OCI-LY3 (cell line): Measurements from ENCODE around the gene MCF2.
"Not testable (repeated sequence)": the region's sequence is repeated elsewhere in the genome, so short reads cannot be mapped to it uniquely, and the experiment has no call there.

ENCODE experiments used
- H2AFZ ChIP-seq: fragments of 200-600, 300-600 bp; shearing (Covaris generic); 2 replicates; pipeline ENCODE4 v1.6.0; 2014; ENCODE audit warnings: antibody characterized with exemption, low read depth, low read length
- H3K27ac ChIP-seq: fragments of 200-600, 300-600 bp; sonication (generic); 2 replicates; pipeline ENCODE4 v1.5.1; 2014; ENCODE audit warnings: mild to moderate bottlenecking, low read length, moderate library complexity, mixed read lengths
- H3K27me3 ChIP-seq: fragments of 200-600, 300-600 bp; sonication (generic); 2 replicates; pipeline ENCODE4 v1.6.1; 2014; ENCODE audit warnings: low read depth, low read length, mixed read lengths
- H3K36me3 ChIP-seq: fragments of 200-600, 300-600 bp; sonication (generic); replicated peaks from 2 replicates; pipeline ENCODE3; 2014; ENCODE audit warnings: low read depth, low read length, mixed read lengths
- H3K4me1 ChIP-seq: fragments of 300-600, 200-600 bp; sonication (generic); 2 replicates; pipeline ENCODE4 v1.6.1; 2014; ENCODE audit warnings: low read length, mixed read lengths
- H3K4me2 ChIP-seq: fragments of 200-600, 300-600 bp; sonication (generic); 2 replicates; pipeline ENCODE4 v1.6.1; 2014; ENCODE audit warnings: low read length, mixed read lengths
- H3K4me3 ChIP-seq: fragments of 300-600, 200-600 bp; sonication (generic); 2 replicates; pipeline ENCODE4 v1.5.1; 2014; ENCODE audit warnings: antibody characterized with exemption, mild to moderate bottlenecking, low read length, moderate library complexity
- H3K79me2 ChIP-seq: fragments of 300-600, 200-600 bp; shearing (Covaris generic); 2 replicates; pipeline ENCODE4 v1.6.1; 2014; ENCODE audit warnings: mild to moderate bottlenecking, low read length, mixed read lengths
- H3K9ac ChIP-seq: fragments of 300-600, 200-600 bp; shearing (Covaris generic); 2 replicates; pipeline ENCODE4 v1.6.0; 2014; ENCODE audit warnings: mild to moderate bottlenecking, low read length, moderate library complexity
- H3K9me3 ChIP-seq: fragments of 200-600, 300-600 bp; shearing (Covaris generic); 2 replicates; pipeline ENCODE4 v1.6.1; 2014; ENCODE audit warnings: low read length, mixed read lengths; ENCODE audit not compliant: insufficient read depth
- H4K20me1 ChIP-seq: fragments of 200-600, 300-600 bp; sonication (generic); 2 replicates; pipeline ENCODE4 v1.6.1; 2016; ENCODE audit warnings: low read length, mixed read lengths; ENCODE audit not compliant: insufficient read depth
- CTCF ChIP-seq: fragments of 200-600, 300-600 bp; sonication (generic); IDR thresholded peaks from 2 replicates; pipeline ENCODE4 v1.5.1; 2014; ENCODE audit warnings: antibody characterized with exemption, low read length, low read depth
- EZH2phosphoT487 ChIP-seq: fragments of 200-600 bp; shearing (Covaris generic); IDR thresholded peaks from 2 replicates; pipeline ENCODE4 v1.6.1; 2018; ENCODE audit warnings: antibody characterized with exemption, mixed run types, low read depth

The MCF2 gene

GRCh38 chrX:139692908-139693307 is 15.1 kb downstream of the MCF2 start:
- Histone ChIP-seq H3K9ac (peak overlapping the region; percentile 2; the same call in 1 of the 2 replicates), H3K36me3 (no peaks in the 10 kb centered on the region), H3K4me3 (peak overlapping the region; percentile 76), H2AFZ (0 out of 2 replicates have a peak overlapping the region, but pooled peaks have one; percentile 31), H3K9me3 (no peaks in the 10 kb centered on the region), H4K20me1 (no peaks in the 10 kb centered on the region), H3K4me2 (peak overlapping the region; percentile 74), H3K27ac (no peak overlapping the region), H3K4me1 (peaks cover 12% of the 10 kb centered on the region), H3K79me2 (no peaks in the 10 kb centered on the region), H3K27me3 (0 out of 2 replicates have a peak, but pooled peaks cover 4% of the 10 kb centered on the region)
- TF ChIP-seq EZH2phosphoT487 (no peak), CTCF (no peak)

GRCh38 chrX:139692506-139692849 is 15.5 kb downstream of the MCF2 start:
- Histone ChIP-seq H3K9me3 (no peaks in the 10 kb centered on the region), H4K20me1 (no peaks in the 10 kb centered on the region), H3K27ac (no peak overlapping the region), H3K4me1 (peaks cover 12% of the 10 kb centered on the region), H3K4me2 (peak overlapping the region; percentile 74), H3K4me3 (peak overlapping the region; percentile 76), H3K9ac (0 out of 2 replicates have a peak overlapping the region, but pooled peaks have one; percentile 10), H2AFZ (0 out of 2 replicates have a peak overlapping the region, but pooled peaks have one; percentile 31), H3K36me3 (no peaks in the 10 kb centered on the region), H3K79me2 (no peaks in the 10 kb centered on the region), H3K27me3 (0 out of 2 replicates have a peak, but pooled peaks cover 4% of the 10 kb centered on the region)
- no peak for TF ChIP-seq EZH2phosphoT487
- no peak for TF ChIP-seq CTCF

- H3K79me2 ChIP-seq: no peaks in the 10 kb centered on the region
- TF ChIP-seq EZH2phosphoT487 (no peak), CTCF (no peak)
- H3K4me1 ChIP-seq: peaks cover 12% of the 10 kb centered on the region
- H3K27ac ChIP-seq: no peak overlapping the region
- 0 out of 2 replicates have a peak, but pooled peaks cover 4% of the 10 kb centered on the region for H3K27me3 ChIP-seq
- no peaks in the 10 kb centered on the region for H4K20me1 ChIP-seq
- H3K9ac ChIP-seq: peak overlapping the region; percentile 10; the same call in 1 of the 2 replicates
- H3K9me3 ChIP-seq: no peaks in the 10 kb centered on the region
- peak overlapping the region; percentile 74 for H3K4me2 ChIP-seq
- H3K4me3 ChIP-seq: peak overlapping the region; percentile 76
- no peaks in the 10 kb centered on the region for H3K36me3 ChIP-seq
- no peak overlapping the region for H2AFZ ChIP-seq
Observed at GRCh38 chrX:139691843-139692505, 16.0 kb downstream of the MCF2 start.

- no peaks in the 10 kb centered on the region for H3K79me2 ChIP-seq
- no peak overlapping the region for H3K9ac ChIP-seq
- TF ChIP-seq CTCF (no peak), EZH2phosphoT487 (no peak)
- H3K36me3 ChIP-seq: no peaks in the 10 kb centered on the region
- peaks cover 12% of the 10 kb centered on the region for H3K4me1 ChIP-seq
- no peaks in the 10 kb centered on the region for H3K9me3 ChIP-seq
- 0 out of 2 replicates have a peak, but pooled peaks cover 4% of the 10 kb centered on the region for H3K27me3 ChIP-seq
- H3K27ac ChIP-seq: no peak overlapping the region
- H2AFZ ChIP-seq: no peak overlapping the region
- H3K4me2 ChIP-seq: peak overlapping the region; percentile 74
- peak overlapping the region; percentile 76 for H3K4me3 ChIP-seq
- no peaks in the 10 kb centered on the region for H4K20me1 ChIP-seq
Observed at GRCh38 chrX:139691493-139691842, 16.5 kb downstream of the MCF2 start.

- not testable (repeated sequence) for H3K4me3 ChIP-seq, H3K4me1 ChIP-seq, H3K9ac ChIP-seq, H3K27me3 ChIP-seq, H2AFZ ChIP-seq, H3K36me3 ChIP-seq, H4K20me1 ChIP-seq, H3K79me2 ChIP-seq, H3K4me2 ChIP-seq, H3K9me3 ChIP-seq, H3K27ac ChIP-seq
Observed at GRCh38 chrX:139685175-139685574, 22.8 kb downstream of the MCF2 start.
